Measurements from ENCODE around the gene MARCHF6. TPM values are rescaled to one million over a fixed set of nuclear protein-coding genes. Genes with fewer than 3 reads are reported as not detected.
A peak's percentile ranks its signal among the peaks of the same experiment; 100 is the strongest.

Gene MARCHF6
- total and polyA plus RNA-seq, 9 of the 15 experiments (the other 6 are each of a cell fraction or from before 2014, with no cell fraction given), result 74.1 to 456 (median 116) TPM

DNA sequence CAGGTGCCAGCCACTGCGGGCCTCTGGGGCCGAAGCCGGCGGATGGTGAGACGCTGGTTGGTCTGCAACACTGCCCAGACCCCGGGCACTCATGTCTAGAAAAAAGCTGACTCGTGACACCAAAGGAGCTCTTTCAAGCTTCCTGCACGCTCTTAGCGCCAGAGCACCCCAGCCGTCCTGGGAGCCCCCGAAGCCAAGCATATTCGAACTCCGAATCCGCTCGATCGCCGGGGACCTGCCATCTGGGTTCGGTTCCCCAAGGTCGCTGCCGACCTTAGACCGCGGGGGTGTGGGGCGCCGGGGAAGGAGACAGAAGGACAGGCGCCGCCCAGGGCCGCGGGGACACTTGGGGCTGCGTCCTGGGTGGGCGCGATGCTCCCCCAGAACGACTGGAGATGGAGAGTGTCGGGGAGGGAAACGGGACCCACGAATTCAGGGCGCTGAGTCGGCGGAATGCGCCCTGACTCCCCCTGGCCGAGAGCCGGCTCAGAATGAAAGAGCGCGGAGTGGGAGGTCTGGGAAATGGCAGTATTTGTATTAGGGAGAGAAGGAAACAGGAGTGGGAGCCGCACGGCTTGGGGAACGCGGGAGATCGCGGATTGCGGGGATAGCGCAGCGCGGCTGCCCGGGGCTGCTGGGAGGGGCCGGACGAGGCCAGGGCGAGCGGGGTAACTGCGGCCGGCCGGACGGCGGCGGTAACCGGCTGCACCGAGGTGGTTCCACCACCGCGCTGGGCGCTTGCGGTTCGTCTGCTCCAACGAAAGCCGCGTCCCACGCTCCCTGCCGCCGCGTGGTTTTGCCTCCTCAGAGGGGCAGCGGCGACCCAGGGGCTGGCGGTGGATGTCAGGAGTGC, 20.1 kb upstream of the MARCHF6 start (continued):
- TF ChIP-seq ZSCAN29 (IDR thresholded peaks at IDR 0.05) (no peak), THRB (CRISPR knock-in tag; conservative IDR thresholded peaks at IDR 0.05) (no peak), ZNF316 (IDR thresholded peaks at IDR 0.05) (peak; percentile 73), PTRF (tag; IDR thresholded peaks at IDR 0.05) (no peak), DACH1 (IDR thresholded peaks at IDR 0.05; ENCODE audit: partially characterized antibody) (no peak), ZNF699 (CRISPR knock-in tag; IDR thresholded peaks at IDR 0.05; ENCODE audit: insufficient replicate concordance) (no peak), CBFA2T3 (IDR thresholded peaks at IDR 0.05) (no peak), FOXM1 (IDR thresholded peaks at IDR 0.05; ENCODE audit: low read depth) (no peak), FOXM1 (CRISPR knock-in tag; IDR thresholded peaks at IDR 0.05; ENCODE audit: low read depth) (no peak)

DNA sequence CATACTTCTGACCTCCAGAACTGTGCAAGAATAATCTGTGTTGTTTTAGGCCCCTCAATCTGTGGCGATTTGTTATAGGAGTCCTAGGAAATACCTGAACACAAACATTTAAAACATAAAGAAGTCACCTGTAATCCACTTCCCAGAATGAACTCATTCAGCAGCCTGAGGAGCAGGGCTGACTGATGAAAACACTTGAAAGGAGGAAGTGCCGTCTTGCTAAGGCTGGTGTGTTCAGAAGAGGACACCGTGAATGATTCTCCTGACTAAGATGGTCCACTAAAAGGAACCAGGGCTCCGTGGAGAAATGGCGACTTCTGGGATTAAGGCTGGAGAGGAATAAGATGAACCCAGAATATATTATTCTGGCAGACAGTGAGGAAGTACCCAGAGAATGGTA, 18.7 kb upstream of the MARCHF6 start:
- FAIRE-seq (no peak), ATAC-seq (peak; percentile 48), DNase-seq (ENCODE audit: extremely low read depth in 1 of 4, low spot score in 3 of 4) (no peak)
- no peak overlapping the region for H3K27ac ChIP-seq (ENCODE audit: extremely low read depth, low read depth, low read length)
- 37% methylated on average over 5 of the region's 5 CpGs for WGBS (ENCODE audit: insufficient coverage, low coverage, missing lambda C conversion rate)
- no TSS peak for BruUV-seq (replicated peaks)
- H3K79me2 ChIP-seq (ENCODE audit: control insufficient read depth, insufficient read depth, low read length), result no peaks in the 10 kb centered on the region
- POLR2A ChIA-PET, result interaction anchor here (1.1 to 1.2 kb wide), 2 partner anchors 18 to 24 kb away, joined by 3 to 6 read pairs; no protein-coding TSS in a partner anchor
- intact Hi-C loops (cut with micrococcal nuclease), result no loop called here
- H3K9me3 ChIP-seq (replicated peaks; ENCODE audit: control insufficient read depth, insufficient read depth, low read depth, low read length), result no peaks in the 10 kb centered on the region; the same call in 1 of the 2 replicates
- no peaks in the 10 kb centered on the region for H4K20me1 ChIP-seq (replicated peaks; ENCODE audit: control insufficient read depth, insufficient read depth, low read length)
- H3K4me2 ChIP-seq (ENCODE audit: insufficient read depth, low read length), result no peak overlapping the region
- H2AFZ ChIP-seq (ENCODE audit: low read depth, low read length), result peak overlapping the region; percentile 71
- H3K9me1 ChIP-seq (ENCODE audit: control insufficient read depth, insufficient read depth, low read length), result no peaks in the 10 kb centered on the region
- in situ Hi-C loops (cut with MboI), result no loop called here
- H3K4me3 ChIP-seq, result no peak overlapping the region
- H3K36me3 ChIP-seq (ENCODE audit: control insufficient read depth, insufficient read depth, low read length), result no peaks in the 10 kb centered on the region
- H3K4me1 ChIP-seq (replicated peaks in 1 of 2; ENCODE audit: control insufficient read depth in 2 of 2, insufficient read depth in 2 of 2, low read length in 2 of 2), result peaks cover 7% of the 10 kb centered on the region in 2 experiments; a peak in 4 of 5 replicates
- H3K9ac ChIP-seq (ENCODE audit: insufficient read depth in 1 of 2, low read depth in 2 of 2, low read length in 2 of 2), result no peak overlapping the region
- CTCF ChIA-PET (ENCODE audit: low intra/inter-chr PET ratio), result interaction anchor here (0.6 kb wide), 1 partner anchor 56 kb away, joined by 3 read pairs; no protein-coding TSS in a partner anchor
- no peaks in the 10 kb centered on the region for H3K27me3 ChIP-seq (ENCODE audit: control insufficient read depth in 2 of 2, insufficient read depth in 2 of 2, low read length in 2 of 2)
- 0 out of 2 replicates have a peak, but pooled peaks have one; percentile 34 for TF ChIP-seq CXXC5 (CRISPR knock-in tag; IDR thresholded peaks at IDR 0.05)
- 0 out of 2 replicates have a peak, but pooled peaks have one; percentile 3 for TF ChIP-seq JUND (IDR thresholded peaks at IDR 0.05; ENCODE audit: borderline replicate concordance, low read depth, low read length)
- no peak for TF ChIP-seq JUND (tag; IDR thresholded peaks at IDR 0.05; ENCODE audit: borderline replicate concordance, low read depth, low read length)
- peak; percentile 93 for TF ChIP-seq SPI1 (IDR thresholded peaks at IDR 0.05; ENCODE audit: borderline replicate concordance, low read depth, low read length)
- no peak for TF ChIP-seq SETDB1 (IDR thresholded peaks at IDR 0.05; ENCODE audit: low read length)
- TF ChIP-seq SMAD4 (CRISPR knock-in tag; conservative IDR thresholded peaks at IDR 0.05), result 0 out of 2 replicates have a peak, but pooled peaks have one; percentile 19
- TF ChIP-seq ZNF77 (CRISPR knock-in tag; IDR thresholded peaks at IDR 0.05), result no peak
- TF ChIP-seq EGR1 (conservative IDR thresholded peaks at IDR 0.05), result no peak
- 0 out of 4 replicates have a peak, but pooled peaks of 1 of the 2 experiments have one; percentile 22 for TF ChIP-seq SRF (CRISPR knock-in tag; IDR thresholded peaks at IDR 0.05)
- TF ChIP-seq MAZ (CRISPR knock-in tag; conservative IDR thresholded peaks at IDR 0.05 in 1 of 2, IDR thresholded peaks at IDR 0.05 in 1 of 2), result 0 out of 4 replicates have a peak, but pooled peaks of 1 of the 2 experiments have one; percentile 32
- TF ChIP-seq TRIM24 (IDR thresholded peaks at IDR 0.05), result peak; percentile 41 to 55; a peak in 3 of 4 replicates
- TF ChIP-seq CEBPG (CRISPR knock-in tag; IDR thresholded peaks at IDR 0.05), result peak; percentile 64
- no peak for TF ChIP-seq CEBPG (tag; conservative IDR thresholded peaks at IDR 0.05 in 1 of 2, IDR thresholded peaks at IDR 0.05 in 1 of 2)
